ENCODE data around the gene C12orf43.

DNA sequence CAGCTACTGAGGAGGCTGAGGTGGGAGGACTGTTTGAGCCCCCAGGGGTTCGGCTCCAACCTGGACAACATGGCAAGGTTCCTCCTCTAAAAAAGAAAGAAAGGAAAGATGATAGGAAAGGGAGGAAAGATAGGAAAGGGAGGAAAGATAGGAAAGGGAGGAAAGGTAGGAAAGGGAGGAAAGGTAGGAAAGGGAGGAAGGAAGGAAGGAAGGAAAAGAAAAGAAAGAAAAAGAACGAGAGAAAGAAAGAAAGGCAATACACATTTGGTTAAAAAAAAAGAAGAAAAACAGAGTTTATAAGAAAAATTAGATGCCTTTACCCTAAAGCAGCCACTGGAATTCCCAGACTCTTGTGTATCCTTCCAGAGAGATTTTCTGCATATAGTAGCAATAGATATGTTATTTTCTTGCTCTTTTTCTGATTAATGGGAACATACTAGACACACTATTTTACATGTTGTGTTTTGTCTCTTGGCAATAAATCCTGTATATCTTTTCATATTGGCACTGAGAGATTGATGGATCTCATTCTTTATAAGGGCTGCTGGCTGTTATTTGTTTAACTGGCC lies 25.7 kb downstream of the C12orf43 start:
- TF ChIP-seq, protein P1, sequence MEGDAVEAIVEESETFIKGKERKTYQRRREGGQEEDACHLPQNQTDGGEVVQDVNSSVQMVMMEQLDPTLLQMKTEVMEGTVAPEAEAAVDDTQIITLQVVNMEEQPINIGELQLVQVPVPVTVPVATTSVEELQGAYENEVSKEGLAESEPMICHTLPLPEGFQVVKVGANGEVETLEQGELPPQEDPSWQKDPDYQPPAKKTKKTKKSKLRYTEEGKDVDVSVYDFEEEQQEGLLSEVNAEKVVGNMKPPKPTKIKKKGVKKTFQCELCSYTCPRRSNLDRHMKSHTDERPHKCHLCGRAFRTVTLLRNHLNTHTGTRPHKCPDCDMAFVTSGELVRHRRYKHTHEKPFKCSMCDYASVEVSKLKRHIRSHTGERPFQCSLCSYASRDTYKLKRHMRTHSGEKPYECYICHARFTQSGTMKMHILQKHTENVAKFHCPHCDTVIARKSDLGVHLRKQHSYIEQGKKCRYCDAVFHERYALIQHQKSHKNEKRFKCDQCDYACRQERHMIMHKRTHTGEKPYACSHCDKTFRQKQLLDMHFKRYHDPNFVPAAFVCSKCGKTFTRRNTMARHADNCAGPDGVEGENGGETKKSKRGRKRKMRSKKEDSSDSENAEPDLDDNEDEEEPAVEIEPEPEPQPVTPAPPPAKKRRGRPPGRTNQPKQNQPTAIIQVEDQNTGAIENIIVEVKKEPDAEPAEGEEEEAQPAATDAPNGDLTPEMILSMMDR (IDR thresholded peaks at IDR 0.05): no peak
- no peak for TF ChIP-seq POLR2A (IDR thresholded peaks at IDR 0.05)

All from breast epithelium (tissue), 3 donors.